Ammon's horn (tissue), 1 donor: ENCODE results near the gene TRIM2.
"Not testable (repeated sequence)": the region's sequence is repeated elsewhere in the genome, so short reads cannot be mapped to it uniquely, and the experiment has no call there.

ENCODE experiments used
- DNase-seq: peaks from one replicate; pipeline ENCODE4 v3.0.0-alpha.2; 2016; ENCODE audit warnings: low spot score

Gene TRIM2

DNA sequence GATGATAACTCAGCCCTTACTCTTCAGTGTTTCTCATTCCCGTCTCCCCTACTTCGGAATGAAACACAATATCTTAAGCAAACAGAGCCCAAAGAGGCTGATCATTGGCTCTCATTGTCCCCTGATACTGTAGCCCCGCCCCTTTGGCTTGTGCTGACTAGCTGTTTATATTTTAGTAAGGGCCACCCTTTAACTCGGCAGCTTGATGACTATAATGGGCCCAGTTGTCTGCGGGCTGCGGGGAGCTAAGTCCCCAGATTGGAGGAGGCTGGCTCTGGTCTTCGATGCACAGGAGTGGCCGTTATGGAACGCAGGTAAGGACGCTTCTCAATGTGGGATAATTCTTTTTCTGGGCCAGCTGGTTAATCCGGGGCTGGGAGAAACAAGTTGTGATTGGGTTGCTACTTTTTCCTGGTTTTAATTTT is at the start of gene TRIM2:
Gene TRIM2 (plus strand): TSS at position 197 of the 425 bp plus-strand sequence. CDS start 88 bp downstream, at position 285.
- peak; percentile 93 for DNase-seq

DNA sequence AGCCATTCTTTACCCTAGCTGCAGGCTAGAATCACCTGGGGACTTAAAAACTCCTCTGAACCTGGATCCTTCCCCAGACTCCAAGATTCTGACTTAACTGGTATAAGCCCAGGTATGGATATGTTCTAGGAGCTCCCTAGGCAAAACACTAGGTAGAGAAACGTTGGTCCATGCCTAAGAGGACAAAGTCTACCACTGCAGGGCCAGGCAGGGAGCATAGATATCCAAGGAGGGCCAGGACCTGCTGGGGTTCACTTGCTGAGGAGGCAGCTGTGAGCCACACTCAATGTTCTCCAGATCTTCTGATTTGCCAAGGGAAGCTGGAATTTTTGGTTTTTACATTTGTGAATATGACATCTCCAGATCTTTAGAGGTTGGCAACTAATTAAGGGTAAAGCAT is 48.6 kb upstream of the TRIM2 start:
- DNase-seq, result no peak

DNA sequence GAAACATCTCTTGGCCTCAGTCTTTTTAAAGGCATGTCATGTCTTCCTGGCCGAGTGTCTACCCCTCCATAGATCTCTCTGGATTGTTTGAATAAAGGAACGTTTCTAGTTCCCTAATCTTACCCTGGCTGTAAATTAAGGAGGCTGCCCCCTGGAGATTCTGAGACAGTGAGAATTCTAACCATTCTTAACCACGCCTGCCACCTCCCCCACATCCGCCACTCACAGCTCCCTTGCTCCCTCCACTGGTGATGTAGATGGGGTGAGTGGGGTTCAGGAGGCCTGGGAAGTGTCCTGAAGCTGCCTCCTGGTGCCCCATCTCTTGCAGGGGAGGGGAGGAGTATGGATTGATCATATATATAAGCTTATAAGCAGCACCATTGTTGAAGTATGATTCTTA is 48.0 kb upstream of the TRIM2 start:
- no peak for DNase-seq

DNA sequence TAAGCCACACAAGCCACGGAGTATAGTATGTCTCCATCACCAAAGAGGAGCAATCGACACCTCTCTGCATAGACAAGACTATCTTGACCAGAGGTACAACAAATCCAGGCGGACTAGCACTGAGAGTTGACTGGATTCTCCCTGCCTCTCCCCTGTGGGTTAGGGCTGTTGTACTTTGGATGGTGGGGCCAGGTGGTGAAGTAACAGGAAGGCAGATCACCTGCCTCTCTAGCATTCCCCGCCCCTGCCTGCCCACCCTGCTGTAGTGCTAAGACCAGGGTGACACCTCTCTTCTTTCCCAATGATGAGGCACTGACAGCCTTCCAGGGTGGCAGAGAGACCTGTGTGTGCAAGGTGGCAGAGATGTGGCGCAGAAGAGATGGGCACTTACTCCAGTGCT is 47.5 kb upstream of the TRIM2 start:
- no peak for DNase-seq

DNA sequence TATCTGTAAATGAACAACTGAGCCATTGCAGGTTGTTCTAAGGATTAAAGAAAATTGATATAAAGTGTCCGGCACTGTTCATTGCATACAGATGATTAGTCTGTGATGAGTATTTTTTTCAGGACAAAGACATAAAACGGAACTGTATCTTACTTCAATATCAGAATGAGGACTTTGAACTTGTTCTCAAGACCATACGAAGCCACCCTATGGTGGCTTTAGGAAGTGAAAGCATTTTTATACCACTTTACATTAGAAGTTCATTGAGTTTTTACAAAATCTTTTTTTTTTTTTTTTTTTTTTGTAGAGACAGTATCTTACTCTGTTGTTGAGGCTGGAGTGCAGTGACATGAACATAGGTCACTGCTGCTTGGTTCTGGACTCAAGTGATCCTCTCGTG is 45.2 kb upstream of the TRIM2 start:
- DNase-seq, result no peak

DNA sequence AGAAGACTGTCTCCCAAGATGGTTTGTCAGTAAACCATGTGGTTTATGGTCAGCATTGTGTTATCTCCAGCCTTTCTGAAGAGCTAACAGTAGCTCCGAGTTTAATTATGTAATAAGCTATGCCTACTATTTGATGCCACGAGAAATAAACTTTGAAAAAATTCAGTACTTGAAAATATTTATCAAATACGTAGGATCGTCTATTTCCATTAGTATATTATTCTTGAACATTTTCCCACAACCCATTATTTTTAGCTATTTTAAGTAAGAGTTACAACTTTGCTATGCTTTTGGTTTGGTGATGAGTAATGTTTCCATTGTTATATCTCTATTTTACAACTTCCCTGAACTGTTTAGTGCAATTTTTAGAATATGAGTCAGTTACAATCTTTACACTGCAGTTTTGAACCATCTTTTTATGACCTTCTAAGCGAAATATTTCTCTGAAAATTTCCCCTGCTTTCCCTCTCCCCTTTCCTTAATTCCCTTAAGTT is 44.5 kb upstream of the TRIM2 start:
- no peak for DNase-seq

DNA sequence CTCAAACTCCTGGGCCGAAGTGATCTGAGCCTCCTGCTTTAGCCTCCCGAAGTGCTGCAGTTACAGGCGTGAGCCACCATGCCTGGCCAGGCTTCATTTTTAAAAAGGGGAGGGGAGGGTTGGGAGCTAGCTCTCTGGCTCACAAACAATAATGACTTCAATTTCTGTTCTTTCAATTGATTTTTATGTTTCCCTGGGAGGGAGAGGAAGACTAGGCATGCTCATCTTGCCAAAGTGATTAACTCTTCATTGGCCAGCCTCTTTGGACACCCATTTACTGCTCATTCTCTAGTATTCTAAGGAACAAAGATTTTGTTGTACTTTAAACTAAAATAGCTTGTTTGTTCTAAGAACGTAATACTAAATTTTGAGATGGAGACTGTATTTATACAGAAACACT is 43.4 kb upstream of the TRIM2 start:
- no peak for DNase-seq

DNA sequence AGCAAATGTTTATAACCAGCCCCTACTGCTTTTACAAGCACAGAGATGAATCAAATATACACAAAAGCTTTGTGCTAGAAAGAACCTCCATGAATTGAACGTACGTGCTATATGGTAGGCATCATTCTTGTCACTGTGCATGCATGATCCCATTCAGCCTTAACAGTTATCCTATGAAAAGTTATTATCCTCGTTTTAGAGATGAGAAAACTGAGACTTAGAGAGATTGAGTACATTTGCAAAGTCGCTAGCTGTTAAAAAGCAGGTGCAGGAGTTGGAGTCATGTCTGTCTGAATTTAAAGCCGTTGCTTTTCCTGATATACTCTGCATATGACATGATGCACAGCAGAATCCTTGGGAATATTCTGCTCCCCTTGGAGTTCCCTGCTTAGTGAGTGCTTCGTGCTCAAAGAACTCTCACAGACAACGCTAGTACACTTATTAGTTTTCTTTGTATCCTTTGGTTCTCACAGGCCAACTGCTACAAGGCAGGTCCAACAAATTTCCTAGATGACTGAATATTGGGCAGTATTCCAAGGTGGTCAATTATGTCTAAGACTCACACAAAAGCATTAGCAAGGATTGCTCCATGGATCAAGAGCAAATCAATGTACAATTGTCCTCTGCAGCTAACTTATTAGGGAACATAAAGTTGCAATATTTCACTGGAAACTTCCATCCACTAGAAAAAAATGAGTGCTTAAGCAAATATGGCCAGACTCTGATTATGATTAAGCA is 42.8 kb upstream of the TRIM2 start:
- no peak for DNase-seq

DNA sequence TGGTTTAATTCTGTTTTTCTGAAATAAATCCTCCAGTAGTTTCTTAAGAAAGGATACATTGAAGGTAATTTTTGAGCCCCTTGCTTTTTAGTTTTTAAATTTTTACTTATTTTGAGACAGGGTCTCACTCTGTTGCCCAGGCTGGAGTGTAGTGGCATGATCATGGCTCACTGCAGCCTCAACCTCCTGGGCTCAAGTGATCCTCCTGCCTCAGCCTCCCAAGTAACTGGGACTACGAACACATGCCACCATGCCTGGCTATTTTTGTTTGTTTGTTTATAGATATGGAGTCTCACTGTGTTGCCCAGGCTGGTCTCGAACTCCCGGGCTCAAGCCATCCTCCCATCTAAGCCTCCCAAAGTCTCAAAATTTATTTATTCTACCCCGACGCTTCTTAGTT is 39.0 kb upstream of the TRIM2 start:
- not testable (repeated sequence) for DNase-seq

DNA sequence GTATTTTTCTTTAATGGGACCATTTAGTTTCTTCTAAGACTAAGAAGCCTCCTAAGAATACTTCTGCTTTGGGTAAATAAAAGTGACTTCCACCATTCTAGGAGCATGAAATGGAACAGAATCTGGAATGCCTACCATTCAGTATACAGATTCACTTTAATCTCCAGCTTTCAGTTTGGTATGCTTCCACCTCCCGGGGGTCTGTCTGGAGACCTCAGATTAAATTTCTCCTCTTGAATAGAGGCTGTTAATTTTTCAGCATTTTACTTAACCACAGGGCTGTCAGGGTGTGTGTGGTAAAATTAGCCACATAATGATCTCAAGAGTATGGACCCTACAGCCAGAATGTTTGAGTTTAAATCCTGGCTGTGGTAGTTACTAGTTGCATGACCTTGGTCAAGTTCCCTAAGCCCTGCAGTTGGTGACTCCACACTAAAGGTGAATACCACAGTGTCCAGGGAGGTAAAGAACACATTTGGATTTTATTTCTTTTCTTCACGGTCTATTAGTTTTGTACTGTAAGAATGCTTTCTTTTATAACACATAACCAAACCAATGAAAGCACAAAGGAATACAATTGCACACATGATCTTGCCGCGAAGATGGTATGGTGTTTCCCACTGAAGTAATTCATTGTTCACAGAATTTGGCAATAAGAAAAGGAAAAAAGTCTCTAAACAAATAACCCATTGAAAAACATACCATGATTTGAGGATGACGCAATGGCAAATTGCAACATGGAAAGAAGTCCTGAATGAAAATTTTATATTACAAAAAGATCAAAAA is 37.3 kb upstream of the TRIM2 start:
- DNase-seq, result peak; percentile 80

DNA sequence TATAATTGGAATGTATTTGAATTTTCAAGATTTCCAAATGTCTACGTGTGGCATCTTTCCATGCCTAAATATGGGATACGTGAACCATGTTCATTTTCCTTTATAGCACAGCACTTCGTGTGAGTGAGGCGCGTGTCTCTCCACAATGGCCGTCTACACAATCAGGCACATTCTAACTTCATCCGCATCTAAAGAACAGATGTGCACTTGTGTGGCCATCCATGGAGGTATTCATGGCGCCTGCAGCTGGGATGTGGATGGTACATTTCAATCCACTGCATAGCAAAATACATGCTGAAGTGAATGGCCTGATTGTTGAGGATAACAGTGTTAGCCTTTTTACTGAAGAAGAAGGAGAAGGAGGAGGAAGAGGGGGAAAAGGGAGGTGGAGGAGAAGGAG is 34.5 kb upstream of the TRIM2 start:
- DNase-seq, result peak; percentile 96

DNA sequence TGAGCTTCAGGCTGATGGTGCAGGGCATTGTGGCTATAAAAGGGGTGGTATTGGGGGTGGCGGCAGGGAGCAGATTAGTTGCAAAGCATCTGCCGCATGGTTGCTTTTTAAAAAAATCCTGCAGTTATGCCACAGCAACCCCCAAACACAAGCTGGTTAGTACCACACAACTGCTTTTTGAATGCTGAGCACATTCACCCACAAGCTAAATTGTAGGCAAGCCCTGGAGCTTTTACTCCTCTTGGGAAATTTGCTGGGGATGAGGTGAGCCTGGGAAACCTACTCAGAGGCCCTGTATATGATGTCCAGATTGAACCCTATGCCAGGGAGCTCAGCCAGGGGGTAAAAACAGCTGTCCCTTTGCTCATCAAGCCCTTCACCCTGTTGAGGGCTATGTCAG is 33.8 kb upstream of the TRIM2 start:
- DNase-seq, result peak; percentile 74

DNA sequence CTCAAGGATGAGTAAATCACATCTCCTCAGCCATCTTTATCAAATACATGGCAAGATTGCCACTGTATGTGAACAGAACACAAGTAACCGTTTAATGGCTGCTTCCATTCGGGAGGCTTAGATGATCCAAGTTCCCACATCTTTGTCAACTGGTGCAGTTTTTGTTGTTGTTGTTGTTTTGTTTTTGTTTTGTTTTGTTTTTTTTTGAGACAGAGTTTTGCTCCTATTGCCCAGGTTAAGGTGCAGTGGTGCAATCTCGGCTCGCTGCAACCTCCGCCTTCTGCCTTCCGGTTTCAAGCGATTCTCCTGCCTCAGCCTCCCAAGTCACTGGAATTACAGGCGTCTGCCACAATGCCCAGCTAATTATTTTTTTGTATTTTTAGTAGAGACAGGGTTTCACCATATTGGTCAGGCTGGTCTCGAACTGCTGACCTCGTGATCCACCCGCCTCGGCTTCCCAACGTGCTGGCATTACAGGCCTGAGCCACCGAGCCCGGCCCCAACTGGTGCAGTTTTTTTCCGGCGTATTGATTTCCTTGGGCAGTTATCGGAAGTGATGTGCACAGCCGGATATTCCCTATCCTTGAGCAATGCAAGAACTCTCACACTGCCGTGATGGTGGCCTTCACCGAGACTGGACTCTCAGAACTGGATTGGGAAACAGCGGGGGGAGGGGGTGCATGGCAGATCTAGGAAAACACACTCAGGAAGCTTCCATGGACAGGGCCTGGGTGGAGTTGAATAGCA is 29.2 kb upstream of the TRIM2 start:
- no peak for DNase-seq

DNA sequence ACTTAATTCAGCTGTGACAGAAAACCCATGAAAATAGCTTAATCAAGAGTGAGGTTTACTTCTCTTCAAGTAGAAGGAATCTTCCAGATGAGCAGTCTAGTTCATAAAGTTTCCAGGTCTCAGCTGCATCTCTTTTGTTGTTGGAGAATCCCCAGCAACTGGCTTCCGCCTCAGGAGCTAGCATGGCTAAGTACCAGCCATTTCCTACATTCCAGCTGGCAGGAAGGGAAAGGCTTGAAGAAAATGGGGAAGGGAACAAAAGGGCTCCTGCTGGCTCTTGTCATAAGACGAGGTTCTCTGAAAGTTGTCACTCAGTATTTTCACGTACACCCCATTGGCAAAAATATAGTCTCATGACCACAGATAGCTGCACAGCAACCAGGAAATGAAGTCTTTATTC is 27.3 kb upstream of the TRIM2 start:
- DNase-seq, result no peak

DNA sequence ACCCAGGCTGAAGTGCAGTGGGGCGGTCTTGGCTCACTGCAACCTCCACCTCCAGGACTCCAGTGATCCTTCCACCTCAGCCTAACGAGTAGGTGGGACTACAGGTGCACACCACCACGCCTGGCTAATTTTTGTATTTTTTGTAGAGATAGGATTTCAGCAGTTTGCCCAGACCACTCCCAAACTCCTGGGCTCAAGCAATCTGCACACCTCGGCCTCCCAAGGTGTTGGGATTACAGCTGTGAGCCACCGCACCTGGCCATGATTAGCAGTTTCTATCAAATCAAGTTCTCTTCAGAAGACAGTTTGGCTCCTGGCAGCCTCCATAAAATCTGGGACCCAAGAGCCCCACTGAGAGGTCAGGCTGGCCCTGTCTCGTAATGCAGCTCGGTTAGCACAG is 26.4 kb upstream of the TRIM2 start:
- DNase-seq, result no peak

DNA sequence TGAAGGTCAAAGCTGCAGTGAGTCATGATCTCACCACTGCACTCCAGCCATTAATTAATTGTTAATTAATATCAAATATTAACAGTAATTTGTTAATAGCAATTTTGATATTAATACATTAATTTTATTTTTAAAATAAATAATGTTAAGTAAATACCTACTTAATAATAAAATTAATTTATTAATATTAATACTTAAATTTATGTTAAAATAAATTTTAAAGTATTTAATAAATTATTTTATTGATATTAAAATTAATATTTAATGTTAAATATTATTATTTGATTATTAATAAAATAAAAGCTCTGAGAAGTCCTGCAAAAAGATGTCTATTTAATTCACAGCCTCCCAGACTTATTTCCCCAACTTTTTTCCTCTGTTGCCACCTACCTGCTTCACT is 25.1 kb upstream of the TRIM2 start:
- no peak for DNase-seq

DNA sequence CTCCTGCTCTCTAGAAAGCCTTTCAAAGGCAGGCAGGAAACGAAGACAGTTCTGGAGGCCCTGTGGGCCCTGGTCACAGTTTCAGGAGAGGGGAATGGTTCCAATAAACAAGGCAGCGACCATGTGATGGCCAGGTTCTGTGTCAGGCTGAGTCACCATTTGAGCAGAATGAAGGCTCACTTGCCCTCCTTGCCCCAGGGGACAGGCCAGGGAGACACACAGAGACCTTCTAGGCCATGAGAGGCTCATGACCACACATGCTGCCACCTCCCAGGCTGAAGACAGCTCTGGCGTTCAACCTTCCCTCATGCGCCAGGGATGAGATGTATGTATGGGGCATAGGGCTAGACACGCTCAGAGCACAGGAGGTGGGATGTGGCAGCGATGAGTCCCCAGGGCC is 22.9 kb upstream of the TRIM2 start:
- DNase-seq, result no peak

DNA sequence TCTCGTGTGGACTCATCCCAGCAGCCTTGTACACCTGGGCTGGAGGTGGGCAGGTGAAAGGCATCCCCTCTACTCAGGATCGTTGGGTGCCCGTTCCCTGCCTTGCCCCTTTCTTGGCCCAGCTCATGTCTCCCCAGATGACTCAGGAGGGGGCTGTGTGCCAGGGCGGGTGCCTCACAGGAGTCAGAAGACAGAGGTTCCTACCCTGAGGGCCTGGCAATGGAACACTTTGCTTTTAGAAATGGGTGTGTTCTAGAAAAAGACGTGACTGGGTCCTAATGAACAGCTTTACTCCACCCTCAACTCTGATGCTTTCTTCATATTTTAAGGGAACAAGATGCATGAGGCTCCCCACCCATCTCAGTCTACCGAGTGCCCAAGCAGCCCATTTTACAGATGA is 22.5 kb upstream of the TRIM2 start:
- no peak for DNase-seq

DNA sequence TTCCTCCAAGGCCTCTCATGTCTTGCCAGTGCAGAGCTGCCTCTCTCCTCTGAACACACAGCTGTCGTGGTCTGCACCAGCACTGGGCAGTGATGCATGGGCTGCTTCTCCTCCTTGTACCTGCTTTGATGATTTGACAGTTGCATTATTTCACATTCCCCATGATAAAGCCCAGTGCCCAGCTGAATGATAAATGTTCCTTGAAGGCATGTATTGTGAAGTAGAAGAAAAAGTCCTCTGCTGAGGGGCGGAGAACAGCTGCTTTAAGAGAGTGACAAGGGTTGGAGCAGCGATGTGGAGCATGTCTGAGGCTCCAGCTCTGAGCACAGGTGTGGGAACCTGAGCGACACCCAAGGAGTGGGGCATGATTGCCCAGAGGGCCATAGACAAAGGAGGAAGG is 21.1 kb upstream of the TRIM2 start:
- no peak for DNase-seq

DNA sequence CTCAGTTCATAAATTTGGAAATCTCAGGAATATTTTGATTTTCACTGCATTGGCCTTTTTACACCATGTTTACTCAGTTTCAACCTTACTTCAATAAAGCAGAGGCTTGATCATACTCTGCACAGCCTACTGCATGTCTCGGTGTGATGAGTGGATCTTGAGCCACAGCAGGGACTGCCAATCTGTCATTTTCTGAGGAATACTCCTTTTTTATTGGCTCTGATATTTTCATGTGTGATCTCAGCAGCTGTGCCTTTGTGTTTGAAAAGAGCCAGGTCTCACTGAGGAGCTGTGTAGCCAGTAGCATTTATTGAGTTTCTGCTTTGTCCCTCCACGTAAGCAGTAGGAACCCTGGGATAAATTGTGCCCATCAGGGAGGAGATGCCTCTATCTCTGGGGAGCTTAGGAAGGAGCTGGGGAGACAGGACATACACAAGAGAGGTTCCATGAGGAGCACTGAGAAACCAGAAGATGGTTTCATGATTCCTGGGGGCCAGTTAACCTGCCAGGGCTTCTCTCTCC is 18.9 kb upstream of the TRIM2 start:
- no peak for DNase-seq

DNA sequence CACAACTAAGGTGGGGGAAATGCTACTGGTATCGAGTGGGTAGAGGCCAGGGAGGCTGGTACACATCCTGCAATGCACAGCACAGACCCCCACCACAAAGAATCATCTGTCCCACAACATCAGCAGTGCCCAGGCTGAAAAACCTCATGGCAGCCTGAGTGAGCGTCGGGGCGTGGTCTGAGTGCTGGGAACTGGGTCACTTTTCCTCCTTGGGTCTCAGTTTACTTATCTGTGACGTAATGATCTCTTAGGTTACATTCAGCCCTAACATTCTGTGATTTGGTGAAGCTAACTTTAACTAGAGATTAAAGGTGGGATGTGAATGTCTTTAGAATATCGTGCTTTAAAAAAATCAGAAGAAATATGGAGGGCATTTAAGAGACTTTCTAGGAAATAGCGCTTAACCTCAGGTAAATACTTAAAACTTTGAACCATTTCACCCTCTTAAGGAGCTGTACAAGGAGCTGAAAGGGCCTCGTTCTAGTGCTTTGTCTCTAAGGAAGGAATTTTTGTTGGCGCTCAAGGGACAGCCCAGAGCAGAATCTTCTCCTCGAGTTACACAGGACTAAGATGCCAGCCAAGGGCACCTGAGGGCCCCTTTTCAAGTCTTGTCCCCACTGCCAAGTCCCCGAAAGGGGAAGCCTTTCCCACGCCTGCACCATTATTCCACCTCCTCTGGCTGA is 18.1 kb upstream of the TRIM2 start:
- DNase-seq, result no peak
